Lung (tissue), 12 donors: ENCODE results near the gene GPATCH3. TPM values are rescaled to one million over a fixed set of nuclear protein-coding genes. Genes with fewer than 3 reads are reported as not detected.

Source experiments
- ATAC-seq: fragments of 200-7000 bp; cut with Tn5 transposase; one replicate; pipeline ENCODE4 v1.9.1; 2020; ENCODE audit warnings: moderate number of reproducible peaks; ENCODE audit not compliant: insufficient read depth, low FRiP score
- DNase-seq, 3 donors: peaks; one replicate each; pipeline ENCODE4 v3.0.0-alpha.2; 2013 to 2017
- H3K27ac ChIP-seq, 2 donors: one replicate each; pipeline ENCODE4 v1.5.1; 2013; ENCODE audit warnings: mild to moderate bottlenecking in 2 of 2, moderate library complexity in 2 of 2, control low read depth in 1 of 2, inconsistent platforms in 1 of 2, low read depth in 1 of 2, low read length in 1 of 2
- H3K27me3 ChIP-seq, 3 donors: one replicate each; pipeline ENCODE4 v1.5.1; 2013; ENCODE audit warnings: low read length in 2 of 3; ENCODE audit not compliant: control insufficient read depth in 3 of 3, insufficient read depth in 3 of 3
- H3K36me3 ChIP-seq, 4 donors: one replicate each; pipeline ENCODE4 v1.5.1; 2013; ENCODE audit warnings: low read length in 4 of 4, mild to moderate bottlenecking in 1 of 4, moderate library complexity in 1 of 4; ENCODE audit not compliant: control insufficient read depth in 4 of 4, insufficient read depth in 4 of 4
- H3K4me1 ChIP-seq, 5 donors: one replicate each; pipeline ENCODE4 v1.5.1; 2013; ENCODE audit warnings: low read length in 5 of 5, mild to moderate bottlenecking in 2 of 5, moderate library complexity in 1 of 5; ENCODE audit not compliant: control insufficient read depth in 5 of 5, insufficient read depth in 5 of 5
- H3K4me3 ChIP-seq: one replicate; pipeline ENCODE4 v1.5.1; 2013; ENCODE audit warnings: mild to moderate bottlenecking, control low read depth, moderate library complexity
- H3K9ac ChIP-seq, 2 donors: one replicate each; pipeline ENCODE4 v1.5.1; 2013; ENCODE audit warnings: low read length in 2 of 2, control low read depth in 1 of 2; ENCODE audit not compliant: insufficient read depth in 1 of 2
- H3K9me3 ChIP-seq, 4 donors: one replicate each; pipeline ENCODE4 v1.5.1; 2013; ENCODE audit warnings: low read length in 3 of 4, mild to moderate bottlenecking in 1 of 4, moderate library complexity in 1 of 4; ENCODE audit not compliant: control insufficient read depth in 4 of 4, insufficient read depth in 3 of 4
- CTCF ChIP-seq: IDR thresholded peaks from 2 replicates; pipeline ENCODE4 v1.5.1; 2012; ENCODE audit warnings: mild to moderate bottlenecking; ENCODE audit errors: control extremely low read depth, extremely low read depth
- WGBS, 2 donors: extraction: QIAGEN DNeasy Blood & Tissue Kit; methylation state at CpG; one replicate each; pipeline ENCODE4 v1.1.7; 2013; 5-methylcytosine and 5-hydroxymethylcytosine counted together
- polyA plus RNA-seq, 2 donors: library from polyadenylated mRNA; stranded (reverse); fragments of 200-250 nt; gene quantifications; one replicate each; pipeline ENCODE4 v1.2.1, GENCODE V29; 2013
- total RNA-seq, 2 donors: library from RNA; depleted of rRNA in 1 of 2; stranded (reverse); fragments of >200 nt in 1 of 2; gene quantifications; one replicate each; pipeline ENCODE4 v1.2.1, GENCODE V29; 2014 to 2021
- donor health status: control.
- donor health status: control.
- donor health status: Bipolar disorder and iron deficiency.
- donor health status: healthy.
- donor health status: DM: yes; HTN: yes; CAD: no.

The GPATCH3 gene
- total and polyA plus RNA-seq, 4 donors = 10.4 to 17.5 (median 14.1) TPM

- no peaks in the 10 kb centered on the region for H3K4me1 ChIP-seq
- no peak for TF ChIP-seq CTCF
- H3K4me3 ChIP-seq = no peak overlapping the region
- 94 to 96% methylated on average over 4 of the region's 4 CpGs for WGBS, 2 donors
- ATAC-seq (no peak), DNase-seq (no peak)
- H3K27ac ChIP-seq = no peak overlapping the region
- peaks cover 16 to 50% (median 20%) of the 10 kb centered on the region in 4 donors for H3K36me3 ChIP-seq
- no peak overlapping the region for H3K9ac ChIP-seq
- H3K27me3 ChIP-seq = no peaks in the 10 kb centered on the region
- H3K9me3 ChIP-seq = no peaks in the 10 kb centered on the region
These were observed 44.6 kb downstream of the GPATCH3 start for GRCh38 chr1:26855636-26856035.

GRCh38 chr1:26854906-26855305 is 45.4 kb downstream of the GPATCH3 start:
- H3K36me3 ChIP-seq = peaks cover 16 to 57% (median 25%) of the 10 kb centered on the region in 4 donors
- WGBS, 2 donors = 86 to 92% methylated on average over 5 of the region's 5 CpGs

GRCh38 chr1:26853600-26853999 is 46.7 kb downstream of the GPATCH3 start:
- no peak overlapping the region for H3K9ac ChIP-seq
- ATAC-seq = no peak
- TF ChIP-seq CTCF = no peak
- WGBS, 2 donors = 97 to 98% methylated on average over 10 of the region's 10 CpGs
- no peak overlapping the region for H3K27ac ChIP-seq
- no peaks in the 10 kb centered on the region for H3K9me3 ChIP-seq
- H3K27me3 ChIP-seq = no peaks in the 10 kb centered on the region
- H3K4me1 ChIP-seq = peaks cover 0 to 6% (median 0%) of the 10 kb centered on the region in 5 donors
- H3K36me3 ChIP-seq = peaks cover 16 to 66% (median 30%) of the 10 kb centered on the region in 4 donors
- no peak for DNase-seq
- no peak overlapping the region for H3K4me3 ChIP-seq

More at GRCh38 chr1:26854906-26855305, 45.4 kb downstream of the GPATCH3 start:
- TF ChIP-seq CTCF = no peak
- H3K27me3 ChIP-seq = no peaks in the 10 kb centered on the region
- no peak overlapping the region for H3K9ac ChIP-seq
- H3K27ac ChIP-seq = no peak overlapping the region
- DNase-seq (no peak), ATAC-seq (no peak)
- no peak overlapping the region for H3K4me3 ChIP-seq
- H3K4me1 ChIP-seq = no peaks in the 10 kb centered on the region
- H3K9me3 ChIP-seq = no peaks in the 10 kb centered on the region

- Histone ChIP-seq H3K9me3 (no peaks in the 10 kb centered on the region), H3K36me3 (peaks cover 16 to 70% (median 31%) of the 10 kb centered on the region in 4 donors), H3K9ac (no peak overlapping the region), H3K4me3 (no peak overlapping the region), H3K27ac (no peak overlapping the region), H3K4me1 (peaks cover 0 to 10% (median 0%) of the 10 kb centered on the region in 5 donors), H3K27me3 (no peaks in the 10 kb centered on the region)
- ATAC-seq (peak; percentile 73), DNase-seq (peak; percentile 64 to 76 (median 74))
- peak; percentile 80 for TF ChIP-seq CTCF
- 24 to 26% methylated on average over 3 of the region's 3 CpGs for WGBS, 2 donors
These were observed 47.1 kb downstream of the GPATCH3 start for GRCh38 chr1:26853156-26853555.
